Skin epidermis (tissue), 12 donors: ENCODE measurements around the gene ZNF276.
"Not testable (repeated sequence)": the region's sequence is repeated elsewhere in the genome, so short reads cannot be mapped to it uniquely, and the experiment has no call there.

Source experiments
- H3K27ac ChIP-seq, 21 experiments: fragments of 200-600 bp; sonication (generic) in 11 of 21; one replicate each; pipeline ENCODE4 v1.5.0; 2020; ENCODE audit warnings: mild to moderate bottlenecking in 3 of 21, inconsistent platforms in 2 of 21, moderate library complexity in 2 of 21
- H3K4me3 ChIP-seq, 7 experiments: fragments of 200-600 bp; sonication (generic) in 2 of 7; one replicate each; pipeline ENCODE4 v1.5.0; 2020; ENCODE audit warnings: inconsistent platforms in 2 of 7, mild to moderate bottlenecking in 2 of 7, moderate library complexity in 1 of 7

Gene ZNF276

DNA sequence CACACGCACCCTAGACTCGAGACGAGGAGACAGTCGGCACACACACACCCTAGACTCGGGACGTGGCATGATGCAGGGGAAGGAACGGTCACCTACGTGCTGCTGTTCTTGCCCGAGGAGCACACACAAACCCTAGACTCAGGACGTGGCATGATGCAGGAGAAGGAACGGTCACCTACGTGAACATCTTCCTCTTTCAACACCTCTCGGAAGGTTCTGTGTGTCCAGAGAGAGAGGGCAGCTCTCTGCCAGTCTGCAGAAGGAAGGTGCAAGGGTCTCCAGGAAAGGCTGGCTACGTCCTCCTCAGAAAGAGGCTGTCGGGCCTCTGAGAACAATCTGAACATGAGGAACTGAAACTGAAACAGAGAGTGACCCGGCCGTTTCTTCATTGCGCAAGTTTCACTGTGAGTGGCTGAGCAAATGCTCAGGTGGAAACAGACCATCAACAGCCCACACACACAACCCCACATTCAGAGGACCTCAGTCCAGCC lies 43.4 kb downstream of the ZNF276 start:
- Histone ChIP-seq H3K27ac (peak overlapping the region in 15 of 21 experiments; percentile 19 to 91 (median 70)), H3K4me3 (peak overlapping the region in 5 of 7 experiments; percentile 17 to 23 (median 19))

DNA sequence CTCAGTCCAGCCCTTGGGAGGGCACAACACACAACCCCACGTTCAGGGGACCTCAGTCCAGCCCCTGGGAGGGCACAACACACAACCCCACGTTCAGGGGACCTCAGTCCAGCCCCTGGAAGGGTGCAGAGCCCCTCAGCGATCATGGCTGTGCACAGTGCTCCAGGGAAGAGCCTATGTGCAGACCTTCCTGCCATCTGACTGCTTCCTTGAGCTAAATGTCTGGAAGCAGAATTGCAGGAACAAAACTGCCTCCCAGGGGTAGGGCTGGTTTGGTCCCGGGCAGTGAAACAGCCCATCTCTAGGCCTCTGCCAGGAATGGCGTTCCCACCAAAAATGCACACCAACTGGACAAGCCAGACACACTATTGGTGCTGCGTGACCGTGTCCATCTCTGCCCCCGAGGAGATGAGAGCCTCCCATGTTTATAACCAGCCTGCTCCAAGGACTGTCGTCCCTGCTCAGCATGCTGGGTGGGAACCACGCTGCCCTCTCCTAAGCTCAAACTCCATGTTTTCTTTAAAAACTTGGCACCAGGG lies 44.0 kb downstream of the ZNF276 start:
- peak overlapping the region in 14 of 21 experiments; percentile 23 to 91 (median 70) for H3K27ac ChIP-seq
- H3K4me3 ChIP-seq = peak overlapping the region in 4 of 7 experiments; percentile 18 to 23 (median 20)

DNA sequence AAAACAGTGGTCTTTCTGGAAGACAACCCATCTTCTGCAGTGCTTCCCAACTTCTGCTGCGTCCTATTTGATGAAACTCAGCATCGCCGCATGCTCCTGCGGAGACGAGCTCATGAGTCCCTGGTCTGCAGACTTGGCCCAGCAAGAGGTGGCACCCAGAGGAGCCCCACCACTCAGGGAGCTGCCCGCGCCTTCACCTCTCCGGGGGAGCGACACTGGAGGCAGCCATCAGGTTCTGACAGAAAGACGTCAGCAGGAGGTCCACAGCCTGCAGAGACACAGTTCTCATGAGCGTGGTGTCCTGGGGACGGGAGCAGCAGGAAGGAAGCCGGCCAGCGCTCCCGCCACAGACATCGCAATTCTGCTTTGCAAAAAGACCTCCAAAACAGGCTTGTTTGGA lies 49.0 kb downstream of the ZNF276 start:
- H3K27ac ChIP-seq = no peak overlapping the region
- no peak overlapping the region for H3K4me3 ChIP-seq

DNA sequence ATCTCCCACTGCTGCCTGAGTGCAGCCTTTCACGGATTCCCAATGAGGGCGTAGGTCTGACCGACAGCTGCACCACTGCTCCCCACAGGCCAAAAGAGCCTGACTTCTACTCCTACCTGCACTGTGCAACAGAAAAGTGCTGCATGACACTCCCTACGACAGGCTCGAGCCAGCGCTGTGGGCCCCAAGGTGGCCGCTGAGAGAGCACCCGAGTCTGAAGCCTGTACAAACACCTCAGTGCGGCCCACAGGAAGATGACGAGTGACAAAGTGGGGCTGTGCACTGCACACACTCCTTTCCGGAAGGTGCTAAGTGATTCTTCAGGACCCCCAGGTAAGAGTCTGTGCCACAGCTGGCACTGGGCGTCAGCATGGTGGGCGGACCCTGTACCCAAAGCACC lies 53.9 kb downstream of the ZNF276 start:
- H3K4me3 ChIP-seq = no peak overlapping the region

DNA sequence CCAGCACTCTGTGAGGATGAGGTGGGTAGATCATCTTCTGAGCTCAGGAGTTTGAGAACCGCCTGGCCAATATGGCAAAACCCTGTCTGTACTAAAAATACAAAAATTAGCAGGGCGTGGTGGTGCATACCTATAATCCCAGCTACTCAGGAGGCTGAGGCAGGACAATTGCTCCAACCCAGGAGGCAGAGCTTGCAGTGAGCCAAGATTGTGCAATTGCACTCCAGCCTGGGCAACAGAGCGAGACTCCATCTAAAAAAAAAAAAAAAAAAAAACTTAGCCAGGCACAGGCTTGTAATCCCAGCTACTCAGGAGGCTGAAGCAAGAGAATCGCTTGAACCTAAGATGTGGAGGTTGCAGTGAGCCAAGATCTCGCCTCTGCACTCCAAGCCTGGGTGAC lies 56.9 kb downstream of the ZNF276 start:
- H3K4me3 ChIP-seq = not testable (repeated sequence)

More for the DNA sequence above, 53.9 kb downstream of the ZNF276 start:
- no peak overlapping the region for H3K27ac ChIP-seq

DNA sequence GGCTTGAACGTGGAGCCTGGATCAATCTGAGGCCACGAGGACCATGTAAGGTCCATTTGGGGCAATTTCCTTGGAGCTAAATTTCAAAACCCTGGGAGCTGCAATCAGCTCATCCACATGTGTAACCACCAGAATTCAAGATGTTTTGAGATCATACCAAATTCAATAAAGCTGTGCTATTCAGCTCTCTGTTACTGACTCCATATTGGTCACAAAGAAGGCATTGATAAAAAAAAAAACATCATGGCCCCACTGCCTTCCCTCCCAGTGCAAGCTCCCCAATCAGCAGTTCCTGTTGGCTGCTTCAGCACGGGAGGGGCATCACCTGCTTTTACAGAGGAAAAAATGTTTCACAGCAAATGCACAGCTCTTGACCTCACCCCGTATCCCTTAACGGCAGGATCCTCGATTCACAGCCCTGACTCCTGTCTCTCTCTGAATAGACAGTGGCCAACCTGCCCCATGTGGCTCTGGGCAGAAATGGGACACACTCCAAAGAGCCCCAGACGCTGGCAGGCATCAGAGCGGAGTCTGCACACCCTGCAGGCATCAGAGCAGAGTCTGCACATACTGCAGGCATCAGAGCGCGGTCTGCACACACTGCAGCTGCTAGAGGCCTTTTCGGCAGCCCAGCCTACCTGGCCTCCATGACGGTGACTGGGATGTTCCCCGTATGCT lies 58.0 kb downstream of the ZNF276 start:
- Histone ChIP-seq H3K27ac (no peak overlapping the region), H3K4me3 (no peak overlapping the region)

More for the DNA sequence above, 56.9 kb downstream of the ZNF276 start:
- not testable (repeated sequence) for H3K27ac ChIP-seq

DNA sequence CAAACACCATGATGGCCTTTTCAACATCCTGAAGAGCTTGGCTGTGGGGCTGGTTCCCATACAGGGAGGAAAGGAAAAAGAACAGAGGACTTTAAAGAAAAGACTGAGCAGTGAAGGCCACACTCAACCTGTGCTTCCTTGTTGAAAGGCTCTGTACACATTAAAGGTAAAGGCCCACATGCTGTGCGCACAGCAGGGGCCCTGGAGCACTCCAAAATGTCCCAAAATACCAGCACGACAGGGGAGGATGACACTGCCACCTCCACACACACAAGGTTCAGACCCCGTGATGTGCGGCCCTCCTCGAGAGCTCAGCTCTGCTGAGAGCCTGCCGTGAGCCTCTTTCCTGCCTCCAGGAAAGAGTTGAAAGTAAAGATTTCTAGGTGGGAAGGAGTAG lies 58.6 kb downstream of the ZNF276 start:
- no peak overlapping the region for H3K4me3 ChIP-seq
- H3K27ac ChIP-seq = no peak overlapping the region

DNA sequence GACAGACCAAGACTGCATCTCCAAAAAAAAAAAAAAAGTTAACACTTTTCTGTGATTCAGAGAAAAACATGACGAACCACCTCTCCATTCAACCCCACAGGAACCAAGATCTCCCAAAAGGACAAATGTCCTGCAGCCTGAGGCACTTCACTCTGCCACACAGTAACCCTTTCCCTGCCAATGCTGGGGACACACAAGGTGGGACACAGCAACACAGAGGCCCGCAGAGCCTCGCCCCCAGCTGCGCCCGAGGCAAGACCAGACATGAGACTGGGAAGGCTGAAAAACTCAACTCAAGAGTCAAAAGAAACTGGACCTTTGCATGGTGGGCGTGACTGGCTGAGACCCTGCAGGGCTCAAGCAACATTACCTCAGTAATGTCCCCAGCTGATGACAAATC lies 61.2 kb downstream of the ZNF276 start:
- no peak overlapping the region for H3K27ac ChIP-seq
- H3K4me3 ChIP-seq = no peak overlapping the region

DNA sequence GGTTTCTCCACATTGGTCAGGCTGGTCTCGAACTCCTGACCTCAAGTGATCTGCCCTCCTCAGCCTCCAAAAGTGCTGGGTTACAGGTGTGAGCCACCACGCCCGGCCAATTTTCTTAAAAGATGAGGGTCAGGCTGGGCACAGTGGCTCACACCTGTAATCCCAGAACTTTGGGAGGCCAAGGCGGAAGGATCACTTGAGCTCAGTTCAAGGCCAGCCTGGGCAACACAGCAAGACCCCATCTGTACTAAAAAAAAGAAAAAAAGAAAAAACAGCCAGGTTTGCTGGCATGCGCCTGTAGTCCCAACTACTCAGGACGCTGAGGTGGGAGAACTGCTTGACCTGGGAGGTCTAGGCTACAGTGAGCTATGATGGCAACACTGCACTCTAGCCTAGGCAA lies 62.6 kb downstream of the ZNF276 start:
- not testable (repeated sequence) for H3K27ac ChIP-seq

DNA sequence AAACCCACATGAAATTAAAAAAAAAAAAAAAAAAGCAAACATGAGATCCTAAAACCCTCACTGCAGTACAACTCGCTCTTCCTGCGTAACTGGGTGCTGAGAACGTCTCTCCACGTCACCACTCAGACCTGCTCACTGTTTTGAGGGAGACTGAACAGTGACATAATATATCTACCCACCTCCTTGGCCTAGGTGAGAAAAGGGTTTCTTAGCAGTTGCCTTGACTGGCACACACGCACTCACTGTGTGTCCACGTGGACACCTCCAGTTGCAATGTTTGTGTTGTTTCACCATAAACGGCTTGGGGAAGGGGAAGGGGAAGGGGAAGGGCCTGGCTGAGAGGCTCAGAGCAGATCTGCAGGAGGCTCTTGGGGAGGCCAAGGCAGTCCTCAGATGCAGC lies 63.1 kb downstream of the ZNF276 start:
- Histone ChIP-seq H3K27ac (no peak overlapping the region), H3K4me3 (no peak overlapping the region)

More for the DNA sequence above, 62.6 kb downstream of the ZNF276 start:
- not testable (repeated sequence) for H3K4me3 ChIP-seq

DNA sequence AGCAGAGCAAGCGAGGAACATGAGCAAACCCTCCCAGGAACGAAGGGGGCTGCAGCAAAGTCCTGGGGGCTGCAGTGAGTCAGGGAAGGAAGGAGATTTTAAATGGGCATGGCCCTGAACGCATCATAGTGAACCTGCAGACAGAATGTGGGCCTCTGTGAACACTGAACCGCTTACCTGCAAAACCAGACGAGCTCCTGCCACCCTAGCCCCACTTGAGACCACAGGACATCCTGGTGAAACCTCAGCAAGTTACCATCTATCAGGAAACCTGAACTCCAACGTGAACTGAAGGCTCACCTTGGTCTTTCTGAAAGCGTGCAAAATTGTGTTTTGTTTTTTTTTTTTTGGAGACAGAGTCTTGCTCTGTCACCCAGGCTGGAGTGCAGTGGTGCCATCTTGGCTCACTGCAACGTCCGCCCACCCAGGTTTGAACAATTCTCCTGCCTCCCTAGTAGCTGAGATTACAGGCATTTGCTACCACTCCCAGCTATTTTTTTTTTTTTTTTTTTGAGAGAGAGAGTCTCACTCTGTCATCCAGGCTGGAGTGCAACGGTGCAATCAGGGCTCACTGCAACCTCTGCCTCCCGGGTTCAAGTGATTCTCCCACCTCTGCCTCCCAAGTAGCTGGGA lies 64.3 kb downstream of the ZNF276 start:
- peak overlapping the region in 3 of 21 experiments; percentile 29 to 61 (median 46) for H3K27ac ChIP-seq
- H3K4me3 ChIP-seq = no peak overlapping the region

DNA sequence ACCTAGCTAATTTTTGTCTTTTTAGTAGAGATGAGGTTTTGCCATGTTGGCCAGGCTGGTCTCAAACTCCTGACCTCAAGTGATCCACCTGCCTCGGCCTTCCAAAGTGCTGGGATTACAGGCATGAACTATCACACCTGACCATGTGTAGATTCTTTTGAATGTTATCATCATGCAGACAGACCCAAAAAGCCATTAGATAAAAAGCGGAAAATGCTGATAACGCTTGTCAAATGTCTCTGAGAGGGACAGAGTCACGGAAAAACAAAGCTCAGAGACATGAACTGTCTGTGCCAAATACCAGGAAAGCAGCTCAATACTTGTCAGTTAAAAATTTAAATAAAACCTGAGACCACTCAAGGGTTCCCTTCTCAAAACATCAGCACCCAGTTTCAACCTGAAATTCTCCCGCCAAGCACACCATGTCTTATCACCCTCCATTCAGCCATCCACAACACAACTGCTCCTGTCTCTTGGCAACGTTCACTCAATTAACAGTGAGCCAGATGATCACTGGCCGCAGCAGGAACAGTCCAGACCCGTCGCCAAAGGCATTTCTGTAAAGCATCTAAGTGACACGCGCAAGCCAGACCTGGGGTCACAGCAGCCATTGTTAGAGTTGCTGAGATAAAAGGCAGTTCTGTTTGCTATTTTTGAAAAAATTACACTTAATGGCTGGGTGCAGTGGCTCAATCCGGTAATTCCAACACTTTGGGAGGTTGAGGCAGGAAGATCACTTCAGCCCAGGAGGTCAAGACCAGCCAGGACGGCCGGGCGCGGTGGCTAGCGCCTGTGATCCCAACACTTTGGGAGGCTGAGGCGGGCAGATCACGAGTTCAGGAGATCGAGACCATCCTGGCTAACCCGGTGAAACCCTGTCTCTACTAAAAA lies 65.4 kb downstream of the ZNF276 start:
- peak overlapping the region in 1 of 21 experiments; percentile 31 for H3K27ac ChIP-seq
- no peak overlapping the region for H3K4me3 ChIP-seq

DNA sequence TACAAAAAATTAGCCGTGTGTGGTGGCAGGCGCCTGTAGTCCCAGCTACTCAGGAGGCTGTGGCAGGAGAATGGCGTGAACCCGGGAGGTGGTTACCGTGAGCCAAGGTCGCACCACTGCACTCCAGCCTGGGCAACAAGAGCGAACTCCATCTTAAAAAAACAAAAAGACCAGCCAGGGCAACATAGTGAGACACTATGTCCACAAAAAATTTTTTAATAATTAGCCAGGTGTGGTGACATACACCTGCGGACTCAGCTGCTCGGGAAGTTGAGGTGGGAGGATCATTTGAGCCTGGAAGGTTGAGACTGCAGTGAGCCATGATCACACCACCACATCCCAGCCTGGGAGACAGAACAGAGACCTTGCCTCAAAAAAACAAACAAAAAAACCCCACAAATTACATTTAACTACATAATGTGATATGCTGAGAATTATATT lies 66.0 kb downstream of the ZNF276 start:
- Histone ChIP-seq H3K27ac (no peak overlapping the region), H3K4me3 (no peak overlapping the region)
